Measurements from ENCODE around the gene ATG2B. TPM values are rescaled to one million over a fixed set of nuclear protein-coding genes. Genes with fewer than 3 reads are reported as not detected.
"Not testable (repeated sequence)": the region's sequence is repeated elsewhere in the genome, so short reads cannot be mapped to it uniquely, and the experiment has no call there.

The ATG2B gene
- total and polyA plus RNA-seq, 3 experiments from 2014 or later, result 2.6 to 19.8 (median 17.4) TPM

- DNase-seq, result no peak
- no peaks in the 10 kb centered on the region for H3K4me1 Mint-ChIP-seq
These were observed 114.1 kb downstream of the ATG2B start for GRCh38 chr14:96249029-96249428.

GRCh38 chr14:96247031-96247430 lies 116.1 kb downstream of the ATG2B start:
- no peak overlapping the region for H3K4me3 Mint-ChIP-seq
- no peaks in the 10 kb centered on the region for H3K27me3 ChIP-seq (ENCODE audit: insufficient read depth, low read length, poor library complexity, severe bottlenecking)
- H3K4me1 ChIP-seq (ENCODE audit: insufficient read depth, low read length), result no peaks in the 10 kb centered on the region
- H3K36me3 Mint-ChIP-seq, result no peaks in the 10 kb centered on the region
- H3K4me3 ChIP-seq (ENCODE audit: low read length), result no peak overlapping the region
- no peaks in the 10 kb centered on the region for H3K9me3 ChIP-seq (ENCODE audit: low read length)
- CTCF ChIA-PET, result no interaction called here
- H3K36me3 ChIP-seq (ENCODE audit: insufficient read depth, low read length), result no peaks in the 10 kb centered on the region
- H3K27ac ChIP-seq (ENCODE audit: low read depth, low read length), result no peak overlapping the region
- DNase-seq, result no peak
- H3K9me3 Mint-ChIP-seq, result no peaks in the 10 kb centered on the region
- no peaks in the 10 kb centered on the region for H3K4me1 Mint-ChIP-seq
- H3K27ac Mint-ChIP-seq, result no peak overlapping the region
- H3K27me3 Mint-ChIP-seq, result peaks cover 9 to 38% of the 10 kb centered on the region in 2 donors
- POLR2A ChIA-PET, result no interaction called here

More at GRCh38 chr14:96249029-96249428, 114.1 kb downstream of the ATG2B start:
- Histone ChIP-seq H3K27me3 (ENCODE audit: insufficient read depth, low read length, poor library complexity, severe bottlenecking) (peaks cover 3% of the 10 kb centered on the region), H3K9me3 (ENCODE audit: low read length) (no peaks in the 10 kb centered on the region), H3K4me1 (ENCODE audit: insufficient read depth, low read length) (no peaks in the 10 kb centered on the region), H3K36me3 (ENCODE audit: insufficient read depth, low read length) (no peaks in the 10 kb centered on the region), H3K27ac (ENCODE audit: low read depth, low read length) (no peak overlapping the region), H3K4me3 (ENCODE audit: low read length) (no peak overlapping the region)
- H3K4me3 Mint-ChIP-seq, result no peak overlapping the region
- H3K36me3 Mint-ChIP-seq, result no peaks in the 10 kb centered on the region
- no peak overlapping the region for H3K27ac Mint-ChIP-seq
- CTCF ChIA-PET, result no interaction called here
- POLR2A ChIA-PET, result no interaction called here
- H3K27me3 Mint-ChIP-seq, result peaks cover 17 to 56% of the 10 kb centered on the region in 2 donors
- H3K9me3 Mint-ChIP-seq, result no peaks in the 10 kb centered on the region

GRCh38 chr14:96246539-96246847 lies 116.6 kb downstream of the ATG2B start:
- Mint-ChIP-seq H3K27ac (no peak overlapping the region), H3K4me3 (no peak overlapping the region), H3K9me3 (no peaks in the 10 kb centered on the region), H3K27me3 (peaks cover 8 to 33% of the 10 kb centered on the region in 2 donors), H3K36me3 (no peaks in the 10 kb centered on the region), H3K4me1 (no peaks in the 10 kb centered on the region)
- no peak overlapping the region for H3K4me3 ChIP-seq (ENCODE audit: low read length)
- ChIA-PET POLR2A (no interaction called here), CTCF (no interaction called here)
- no peak for DNase-seq
- H3K27ac ChIP-seq (ENCODE audit: low read depth, low read length), result no peak overlapping the region
- no peaks in the 10 kb centered on the region for H3K4me1 ChIP-seq (ENCODE audit: insufficient read depth, low read length)
- H3K27me3 ChIP-seq (ENCODE audit: insufficient read depth, low read length, poor library complexity, severe bottlenecking), result no peaks in the 10 kb centered on the region
- H3K9me3 ChIP-seq (ENCODE audit: low read length), result no peaks in the 10 kb centered on the region
- no peaks in the 10 kb centered on the region for H3K36me3 ChIP-seq (ENCODE audit: insufficient read depth, low read length)

GRCh38 chr14:96245710-96246538 lies 117.2 kb downstream of the ATG2B start:
- no peaks in the 10 kb centered on the region for H3K9me3 ChIP-seq (ENCODE audit: low read length)
- H3K27me3 ChIP-seq (ENCODE audit: insufficient read depth, low read length, poor library complexity, severe bottlenecking), result no peaks in the 10 kb centered on the region
- H3K27me3 Mint-ChIP-seq, result peaks cover 8 to 27% of the 10 kb centered on the region in 2 donors
- H3K9me3 Mint-ChIP-seq, result no peaks in the 10 kb centered on the region
- H3K27ac ChIP-seq (ENCODE audit: low read depth, low read length), result no peak overlapping the region
- H3K4me3 ChIP-seq (ENCODE audit: low read length), result no peak overlapping the region
- no peak overlapping the region for H3K4me3 Mint-ChIP-seq
- POLR2A ChIA-PET, result no interaction called here
- H3K4me1 Mint-ChIP-seq, result no peaks in the 10 kb centered on the region
- DNase-seq, result no peak
- CTCF ChIA-PET, result no interaction called here
- no peak overlapping the region for H3K27ac Mint-ChIP-seq
- H3K36me3 Mint-ChIP-seq, result no peaks in the 10 kb centered on the region
- H3K4me1 ChIP-seq (ENCODE audit: insufficient read depth, low read length), result no peaks in the 10 kb centered on the region
- H3K36me3 ChIP-seq (ENCODE audit: insufficient read depth, low read length), result no peaks in the 10 kb centered on the region

GRCh38 chr14:96245074-96245473 lies 118.1 kb downstream of the ATG2B start:
- H3K9me3 Mint-ChIP-seq; H3K27ac ChIP-seq (ENCODE audit: low read depth, low read length); H3K36me3 ChIP-seq (ENCODE audit: insufficient read depth, low read length); H3K4me3 Mint-ChIP-seq; H3K4me3 ChIP-seq (ENCODE audit: low read length); H3K27me3 ChIP-seq (ENCODE audit: insufficient read depth, low read length, poor library complexity, severe bottlenecking); H3K4me1 Mint-ChIP-seq; POLR2A ChIA-PET; H3K36me3 Mint-ChIP-seq; H3K27ac Mint-ChIP-seq; CTCF ChIA-PET; H3K9me3 ChIP-seq (ENCODE audit: low read length); H3K4me1 ChIP-seq (ENCODE audit: insufficient read depth, low read length); DNase-seq: not testable (repeated sequence)
- peaks cover 7 to 25% of the 10 kb centered on the region in 2 donors for H3K27me3 Mint-ChIP-seq

GRCh38 chr14:96243785-96244184 lies 119.4 kb downstream of the ATG2B start:
- Mint-ChIP-seq H3K27ac (no peak overlapping the region), H3K9me3 (no peaks in the 10 kb centered on the region), H3K27me3 (peaks cover 3 to 20% of the 10 kb centered on the region in 2 donors), H3K4me3 (no peak overlapping the region), H3K4me1 (no peaks in the 10 kb centered on the region), H3K36me3 (no peaks in the 10 kb centered on the region)
- ChIA-PET POLR2A (no interaction called here), CTCF (interaction anchor here (0.7 kb wide), 1 partner anchor 74 kb away, joined by 3 read pairs; no protein-coding TSS in a partner anchor)
- DNase-seq, result no peak
- no peaks in the 10 kb centered on the region for H3K36me3 ChIP-seq (ENCODE audit: insufficient read depth, low read length)
- no peak overlapping the region for H3K27ac ChIP-seq (ENCODE audit: low read depth, low read length)
- no peak overlapping the region for H3K4me3 ChIP-seq (ENCODE audit: low read length)
- no peaks in the 10 kb centered on the region for H3K27me3 ChIP-seq (ENCODE audit: insufficient read depth, low read length, poor library complexity, severe bottlenecking)
- no peaks in the 10 kb centered on the region for H3K4me1 ChIP-seq (ENCODE audit: insufficient read depth, low read length)
- H3K9me3 ChIP-seq (ENCODE audit: low read length), result no peaks in the 10 kb centered on the region

GRCh38 chr14:96242126-96242525 lies 121.0 kb downstream of the ATG2B start:
- Histone ChIP-seq H3K36me3 (ENCODE audit: insufficient read depth, low read length) (no peaks in the 10 kb centered on the region), H3K27ac (ENCODE audit: low read depth, low read length) (no peak overlapping the region), H3K4me3 (ENCODE audit: low read length) (no peak overlapping the region), H3K9me3 (ENCODE audit: low read length) (no peaks in the 10 kb centered on the region), H3K4me1 (ENCODE audit: insufficient read depth, low read length) (no peaks in the 10 kb centered on the region), H3K27me3 (ENCODE audit: insufficient read depth, low read length, poor library complexity, severe bottlenecking) (no peaks in the 10 kb centered on the region)
- Mint-ChIP-seq H3K27me3 (peaks cover 3 to 6% of the 10 kb centered on the region in 2 donors), H3K4me1 (no peaks in the 10 kb centered on the region), H3K27ac (no peak overlapping the region), H3K9me3 (no peaks in the 10 kb centered on the region), H3K36me3 (no peaks in the 10 kb centered on the region), H3K4me3 (no peak overlapping the region)
- POLR2A ChIA-PET, result no interaction called here
- CTCF ChIA-PET, result no interaction called here
- no peak for DNase-seq

GRCh38 chr14:96240641-96241040 lies 122.5 kb downstream of the ATG2B start:
- CTCF ChIA-PET, result no interaction called here
- Histone ChIP-seq H3K4me1 (ENCODE audit: insufficient read depth, low read length) (no peaks in the 10 kb centered on the region), H3K4me3 (ENCODE audit: low read length) (no peak overlapping the region), H3K27me3 (ENCODE audit: insufficient read depth, low read length, poor library complexity, severe bottlenecking) (no peaks in the 10 kb centered on the region), H3K36me3 (ENCODE audit: insufficient read depth, low read length) (no peaks in the 10 kb centered on the region), H3K27ac (ENCODE audit: low read depth, low read length) (no peak overlapping the region), H3K9me3 (ENCODE audit: low read length) (no peaks in the 10 kb centered on the region)
- Mint-ChIP-seq H3K4me3 (no peak overlapping the region), H3K9me3 (no peaks in the 10 kb centered on the region), H3K27ac (no peak overlapping the region), H3K4me1 (no peaks in the 10 kb centered on the region), H3K36me3 (no peaks in the 10 kb centered on the region), H3K27me3 (peaks cover 0 to 3% of the 10 kb centered on the region in 2 donors)
- POLR2A ChIA-PET, result no interaction called here
- DNase-seq, result no peak

All from CD8-positive, alpha-beta memory T cell (primary cell).